Hindlimb muscle (tissue), 1 donor: ENCODE measurements around the gene HECW1. TPM values are rescaled to one million over a fixed set of nuclear protein-coding genes. Genes with fewer than 3 reads are reported as not detected.
"Not testable (repeated sequence)": the region's sequence is repeated elsewhere in the genome, so short reads cannot be mapped to it uniquely, and the experiment has no call there.

Experiments
- DNase-seq: peaks from one replicate; pipeline ENCODE4 v3.0.0-alpha.2; 2013
- polyA plus RNA-seq: library from polyadenylated mRNA; unstranded; fragments of 120-200 nt; gene quantifications from one replicate; pipeline ENCODE4 v1.2.1, GENCODE V29; 2013; ENCODE audit not compliant: insufficient read length

Gene HECW1
- polyA plus RNA-seq, 1 donor, result 0.14 TPM

DNA sequence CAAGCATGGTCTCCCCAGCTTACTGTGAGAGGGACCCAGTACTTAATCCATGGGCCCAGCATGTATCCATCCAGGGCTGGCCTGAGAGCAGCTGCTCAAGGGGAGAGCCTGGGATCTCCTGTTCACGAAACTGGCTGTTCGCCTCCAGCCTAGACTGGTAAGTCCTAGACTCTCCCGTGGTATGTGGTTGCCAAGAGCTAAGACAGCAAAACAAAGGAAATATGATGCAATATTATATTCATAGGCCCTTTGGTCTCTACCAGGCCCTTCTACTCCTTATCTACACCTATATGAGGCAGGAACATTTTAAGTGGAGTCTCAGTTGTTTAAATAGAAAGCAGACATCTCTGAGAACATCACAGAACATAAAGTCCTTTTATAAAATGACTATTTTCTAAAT is 441.6 kb downstream of the HECW1 start:
- no peak for DNase-seq

DNA sequence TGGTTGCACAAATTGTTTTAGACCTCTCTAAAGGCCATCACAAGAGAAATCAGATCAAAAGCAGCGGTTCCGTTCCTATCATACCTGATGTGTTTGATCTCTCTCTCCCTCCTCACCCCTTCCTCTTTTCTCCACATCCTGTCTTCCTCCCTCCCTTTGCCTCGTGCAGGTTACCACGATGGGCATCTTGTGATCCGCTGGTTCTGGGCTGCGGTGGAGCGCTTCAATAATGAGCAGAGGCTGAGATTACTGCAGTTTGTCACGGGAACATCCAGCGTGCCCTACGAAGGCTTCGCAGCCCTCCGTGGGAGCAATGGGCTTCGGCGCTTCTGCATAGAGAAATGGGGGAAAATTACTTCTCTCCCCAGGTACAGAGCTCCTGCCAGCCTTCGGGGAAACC is 442.0 kb downstream of the HECW1 start:
- DNase-seq, result no peak

DNA sequence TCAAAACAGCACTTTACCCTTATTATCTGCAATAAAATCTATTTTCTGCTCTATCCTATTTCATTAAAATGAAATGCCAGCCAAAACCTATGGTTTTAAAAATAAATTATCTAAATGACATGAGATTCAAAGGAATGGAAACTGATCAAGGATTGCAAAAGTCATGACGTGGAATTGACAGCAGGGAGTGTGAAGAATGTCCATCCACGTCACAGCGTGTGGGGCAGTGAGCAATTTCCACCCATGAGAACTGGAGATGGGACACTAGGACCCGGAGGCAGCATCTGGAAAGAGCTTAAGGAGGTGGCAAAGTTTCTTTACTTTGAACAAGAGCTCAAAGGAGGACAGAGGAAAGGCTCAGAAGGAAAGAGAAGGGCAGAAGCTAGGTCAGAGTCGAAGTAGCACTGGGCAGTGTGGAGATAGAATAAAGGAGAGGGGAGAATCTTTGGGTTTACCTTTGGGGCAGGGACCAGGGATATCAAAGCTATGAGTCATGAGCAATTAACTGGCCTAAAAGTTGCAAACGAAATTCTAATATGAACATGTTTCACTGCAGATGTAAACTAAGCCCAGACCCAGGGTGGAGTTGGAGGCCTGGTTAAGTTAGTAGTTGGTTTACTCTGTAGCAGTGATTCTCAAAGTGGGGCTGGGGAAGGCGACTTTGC is 445.5 kb downstream of the HECW1 start:
- DNase-seq, result no peak

DNA sequence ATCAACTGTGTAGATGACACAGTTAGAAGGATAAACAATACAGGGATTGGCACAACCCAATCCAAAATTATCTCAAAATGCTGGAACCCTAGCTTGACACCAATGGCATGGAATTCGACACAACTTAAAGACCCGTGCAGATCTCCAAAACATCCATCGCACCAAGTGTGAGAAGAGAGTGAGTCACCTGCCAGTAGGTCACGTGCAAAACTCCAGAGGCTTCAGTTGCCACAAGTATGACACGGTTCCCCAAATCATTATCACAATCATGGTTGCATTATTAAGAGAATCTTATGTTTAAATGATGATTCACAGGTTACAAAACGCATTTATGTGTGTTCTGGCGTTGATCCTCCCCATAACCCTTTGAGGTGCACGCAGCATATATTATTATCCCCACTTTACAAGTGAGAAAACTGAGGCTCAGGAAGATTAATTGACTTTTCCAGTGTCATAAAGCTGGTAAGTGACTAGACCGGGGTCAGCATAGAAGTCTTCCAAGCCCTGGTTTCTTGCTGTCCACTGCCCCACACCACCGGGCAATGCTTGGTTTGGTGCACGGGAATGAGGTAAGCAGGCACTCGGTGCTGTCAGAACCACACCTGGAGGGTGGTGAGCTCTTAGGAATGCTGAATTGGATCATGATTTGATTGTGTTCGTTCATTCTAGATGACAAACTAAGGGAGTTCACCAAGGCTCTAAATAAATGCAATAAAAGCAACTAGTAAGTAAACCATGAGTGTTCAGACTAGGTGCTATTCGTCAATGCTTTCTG is 446.9 kb downstream of the HECW1 start:
- no peak for DNase-seq

DNA sequence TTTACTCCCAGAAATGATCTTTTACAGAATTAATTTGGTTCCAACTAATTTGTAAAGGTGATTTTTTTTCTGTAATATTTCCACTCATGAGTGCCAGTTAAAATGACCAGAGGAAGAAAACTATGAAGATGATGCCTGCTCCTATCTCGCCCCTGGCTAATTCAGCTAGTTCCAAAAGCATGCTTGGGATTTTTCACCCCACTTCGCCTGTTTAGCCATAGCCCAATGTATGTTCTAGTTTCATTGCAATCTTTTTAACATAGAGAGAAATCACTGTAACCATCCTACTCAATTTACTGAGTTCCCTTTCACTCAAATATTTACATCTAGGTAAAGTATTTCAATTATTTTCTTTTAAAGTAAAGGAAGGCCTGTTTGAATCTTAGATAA is 447.5 kb downstream of the HECW1 start:
- DNase-seq, result no peak

DNA sequence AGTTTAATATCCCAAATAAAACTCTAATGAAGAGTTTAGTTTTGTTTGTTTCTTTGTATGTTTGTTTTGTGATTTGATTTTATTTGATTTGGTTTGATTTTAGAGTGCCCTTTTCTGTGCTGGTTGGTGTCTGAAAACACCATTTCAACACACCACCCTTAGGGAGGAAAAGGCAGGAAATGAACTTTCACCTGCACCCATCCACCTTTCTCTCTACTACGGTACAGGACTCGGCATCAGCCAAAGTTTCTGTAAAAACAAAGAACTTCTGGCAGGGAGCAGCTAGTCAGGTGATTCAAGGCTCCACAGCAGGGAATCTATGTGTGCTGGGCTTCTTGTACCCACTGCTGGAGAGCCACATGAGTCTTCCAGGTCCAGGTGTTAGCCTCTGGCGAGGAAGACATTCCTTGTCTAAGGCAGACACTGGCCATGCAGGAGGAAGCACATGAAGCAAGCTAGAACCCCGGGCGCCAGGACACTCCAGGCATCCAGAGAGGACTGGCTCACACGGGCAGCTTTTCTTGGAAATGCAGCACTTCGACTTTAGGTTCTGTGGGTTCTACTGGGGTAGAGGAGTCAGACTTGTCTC is 448.4 kb downstream of the HECW1 start:
- DNase-seq, result no peak

DNA sequence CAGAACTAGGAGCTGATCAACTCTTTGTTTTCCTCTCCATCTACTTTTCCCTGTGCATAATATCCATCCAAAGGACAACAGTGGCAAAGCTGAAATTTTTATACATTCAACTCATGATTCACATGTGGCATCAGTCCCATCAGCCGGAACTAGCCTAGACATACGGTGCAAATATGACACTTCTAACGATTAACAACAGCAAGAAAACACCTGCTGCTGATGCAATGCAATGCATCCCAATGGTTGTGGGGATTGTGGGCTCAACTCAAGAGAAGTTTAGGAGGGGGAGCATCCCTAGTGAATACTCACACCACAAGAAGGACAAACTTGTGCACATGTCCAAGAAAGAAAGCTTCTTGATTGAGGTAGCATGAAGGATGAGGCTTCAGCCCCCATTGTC is 449.9 kb downstream of the HECW1 start:
- no peak for DNase-seq

DNA sequence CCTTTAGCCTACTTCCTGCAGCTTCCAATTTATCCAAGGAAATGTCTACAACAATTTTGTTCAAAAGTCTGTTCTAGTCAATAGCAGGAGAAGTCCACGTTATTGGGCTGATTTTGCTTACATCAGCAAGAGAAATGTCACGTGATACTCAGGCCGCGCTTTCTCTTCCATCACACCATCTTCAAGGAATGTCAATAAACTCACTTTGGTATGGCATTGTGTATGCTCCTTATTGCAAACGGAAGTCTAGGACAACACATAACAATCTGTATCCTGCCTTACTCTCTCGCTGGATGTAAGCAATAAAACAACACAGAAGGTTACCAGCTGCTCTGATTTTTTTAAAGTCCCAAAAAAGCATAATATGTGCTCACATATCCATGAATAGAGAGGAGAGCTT is 453.3 kb downstream of the HECW1 start:
- DNase-seq, result no peak

DNA sequence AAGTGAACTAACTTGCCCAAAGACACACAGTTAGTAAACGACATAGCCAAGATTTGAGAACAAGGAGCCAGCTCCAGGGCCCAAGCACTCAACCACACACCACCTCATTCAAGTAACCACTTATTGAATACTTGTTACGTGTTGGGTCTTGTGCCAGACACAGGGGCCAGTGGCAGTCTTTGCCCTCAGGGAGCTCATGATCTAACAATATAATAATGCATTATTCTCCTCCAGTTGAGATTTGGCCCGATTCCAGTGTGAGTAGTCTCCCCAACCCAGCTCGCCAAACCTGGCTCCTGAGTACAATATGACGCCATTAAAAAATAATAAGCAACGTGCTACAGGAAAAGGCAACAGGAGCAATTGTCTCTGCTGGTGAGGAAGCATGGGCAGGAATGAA is 456.1 kb downstream of the HECW1 start:
- DNase-seq, result no peak

DNA sequence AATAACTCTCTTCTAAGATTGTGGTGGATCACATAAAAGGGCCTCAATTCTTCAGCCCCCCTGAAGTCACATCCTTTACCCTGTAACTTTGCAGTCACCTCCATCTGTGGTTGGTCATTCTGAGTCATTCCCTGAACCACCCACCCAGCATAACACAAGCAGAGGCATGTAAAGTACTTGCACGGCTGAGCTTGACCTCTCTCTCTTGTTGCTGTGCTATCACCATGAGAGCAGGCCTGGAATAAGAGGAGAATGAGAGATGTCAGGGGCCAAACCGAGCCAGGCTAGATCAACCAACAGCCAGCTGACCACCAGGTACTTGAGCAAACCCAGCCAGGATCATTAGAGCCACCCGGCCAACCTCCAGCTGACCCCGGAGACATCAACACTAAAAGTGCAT is 457.0 kb downstream of the HECW1 start:
- DNase-seq, result no peak

DNA sequence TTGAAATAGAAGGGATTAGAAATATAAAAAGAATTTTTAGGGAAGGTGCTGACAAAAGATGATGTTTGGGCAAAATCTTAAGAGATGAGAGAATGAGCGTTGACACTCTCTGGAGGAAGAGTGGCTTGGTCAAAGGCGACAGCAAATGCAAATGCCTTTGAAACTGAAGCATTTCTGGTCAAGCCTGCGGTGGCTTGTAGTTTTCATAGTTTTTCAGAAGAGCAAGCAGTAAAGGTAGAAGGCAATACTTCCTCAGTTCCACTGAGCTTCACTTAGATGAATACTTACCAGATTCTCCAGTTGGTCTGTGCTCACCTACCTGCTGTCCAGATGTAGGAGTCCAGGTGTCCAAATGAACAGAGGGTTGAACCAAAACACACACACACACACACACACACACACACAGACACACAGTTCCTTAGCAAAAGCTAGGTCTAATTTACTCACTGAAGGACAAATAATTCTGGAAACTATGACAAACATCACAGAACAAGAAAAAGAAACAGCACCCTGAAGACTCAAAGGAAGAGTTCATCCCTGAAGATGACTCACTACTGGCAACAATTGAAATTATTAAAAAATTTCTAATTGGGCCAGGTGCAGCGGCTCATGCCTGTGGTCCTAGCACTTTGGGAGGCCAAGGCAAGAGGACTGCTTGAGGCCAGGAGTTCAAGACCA is 458.4 kb downstream of the HECW1 start:
- DNase-seq, result no peak

DNA sequence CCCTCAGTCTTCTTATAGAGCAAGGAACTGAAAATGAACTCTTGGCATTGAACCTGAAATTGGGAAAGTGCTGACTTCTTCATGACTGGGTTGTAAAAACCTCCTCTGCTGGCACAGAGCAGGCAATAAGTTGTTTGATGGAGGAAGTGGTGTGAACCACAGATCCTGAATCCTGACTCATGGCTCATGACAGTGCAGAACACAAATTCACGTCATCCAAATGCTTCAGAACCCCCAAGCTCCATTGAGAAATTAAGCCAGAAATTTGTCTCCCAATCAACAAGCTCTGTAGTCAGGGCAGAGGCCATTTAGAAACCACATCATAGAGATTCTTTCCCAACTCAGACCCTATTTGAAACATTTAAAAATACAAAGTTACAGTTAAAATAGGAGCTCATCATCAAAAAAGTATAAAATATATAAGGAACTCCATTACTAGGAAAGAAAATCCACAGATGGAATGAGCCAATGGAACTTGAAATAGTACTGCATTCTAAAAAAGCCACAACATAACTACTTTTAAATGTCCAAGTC is 460.1 kb downstream of the HECW1 start:
- peak; percentile 13 for DNase-seq

DNA sequence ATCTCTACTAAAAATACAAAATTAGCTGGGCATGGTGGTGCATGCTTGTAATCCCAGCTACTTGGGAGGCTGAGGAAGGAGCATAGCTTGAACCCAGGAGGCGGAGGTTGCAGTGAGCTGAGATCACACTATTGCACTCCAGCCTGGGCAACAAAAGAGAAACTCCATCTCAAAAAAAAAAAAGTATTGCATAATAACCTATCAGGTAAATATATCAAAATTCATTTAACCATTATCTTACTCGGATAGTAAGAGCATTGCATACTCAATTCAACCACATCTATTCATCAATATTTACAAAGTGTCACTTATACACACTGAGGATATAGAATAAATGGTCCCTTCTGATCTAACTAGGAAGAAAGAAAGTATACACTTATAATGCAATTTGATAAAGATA is 461.4 kb downstream of the HECW1 start:
- not testable (repeated sequence) for DNase-seq

DNA sequence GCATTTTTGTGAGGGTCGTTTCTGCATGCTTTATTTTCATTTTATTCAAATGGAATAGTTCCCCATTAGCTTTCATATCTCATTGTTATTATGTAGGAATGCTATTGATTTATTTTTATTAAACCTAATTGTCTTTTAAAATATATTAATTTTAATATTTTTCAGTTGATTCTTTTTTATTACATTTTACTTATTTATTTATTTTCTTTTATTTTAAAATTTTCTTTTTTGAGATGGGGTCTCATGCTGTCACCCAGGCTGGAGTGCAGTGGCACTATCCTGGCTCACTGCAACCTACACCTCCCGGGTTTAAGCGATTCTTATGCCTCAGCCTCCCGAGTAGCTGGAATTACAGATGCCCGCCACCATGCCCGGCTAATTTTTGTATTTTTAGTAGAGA is 463.1 kb downstream of the HECW1 start:
- DNase-seq, result no peak

DNA sequence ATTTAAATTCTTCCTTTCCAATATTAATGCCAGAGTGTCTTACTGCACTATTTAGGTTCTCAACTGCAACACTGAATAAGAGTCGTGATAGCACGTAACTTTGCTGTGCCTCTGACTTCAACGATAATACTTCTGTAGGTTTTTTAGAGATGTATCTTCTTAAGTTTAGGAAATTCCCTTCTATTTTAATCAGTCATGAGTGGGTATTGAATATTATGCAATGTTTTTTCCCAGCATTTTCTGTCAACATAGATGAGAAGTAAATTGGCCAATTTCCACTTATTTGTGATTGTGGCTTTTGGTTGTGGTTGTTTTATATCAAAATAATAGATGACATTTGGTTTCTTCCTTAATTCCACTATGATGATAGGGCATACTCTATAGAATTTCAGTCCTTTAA is 463.8 kb downstream of the HECW1 start:
- no peak for DNase-seq

DNA sequence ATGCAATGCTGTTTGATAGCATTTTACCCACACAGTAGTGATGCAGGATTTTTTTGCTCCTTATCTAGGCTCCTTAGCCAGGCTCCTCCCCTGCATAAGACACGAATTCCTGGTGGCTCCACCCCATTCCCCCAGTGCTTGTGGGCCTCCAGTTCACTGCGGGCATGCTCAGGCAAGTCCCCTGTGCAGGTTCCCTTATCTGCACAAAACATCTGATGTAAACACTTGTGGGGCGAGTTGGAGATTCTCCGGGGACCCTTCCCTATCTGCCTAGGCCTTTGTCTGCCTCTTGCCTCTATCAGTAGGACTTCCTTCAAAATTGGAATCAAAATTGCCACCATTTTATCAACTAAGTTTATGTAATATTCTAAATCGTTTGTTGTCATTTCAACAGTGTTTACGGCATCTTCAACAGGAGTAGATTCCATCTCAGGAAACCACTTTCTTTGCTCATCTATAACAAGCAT is 465.1 kb downstream of the HECW1 start:
- DNase-seq, result no peak

DNA sequence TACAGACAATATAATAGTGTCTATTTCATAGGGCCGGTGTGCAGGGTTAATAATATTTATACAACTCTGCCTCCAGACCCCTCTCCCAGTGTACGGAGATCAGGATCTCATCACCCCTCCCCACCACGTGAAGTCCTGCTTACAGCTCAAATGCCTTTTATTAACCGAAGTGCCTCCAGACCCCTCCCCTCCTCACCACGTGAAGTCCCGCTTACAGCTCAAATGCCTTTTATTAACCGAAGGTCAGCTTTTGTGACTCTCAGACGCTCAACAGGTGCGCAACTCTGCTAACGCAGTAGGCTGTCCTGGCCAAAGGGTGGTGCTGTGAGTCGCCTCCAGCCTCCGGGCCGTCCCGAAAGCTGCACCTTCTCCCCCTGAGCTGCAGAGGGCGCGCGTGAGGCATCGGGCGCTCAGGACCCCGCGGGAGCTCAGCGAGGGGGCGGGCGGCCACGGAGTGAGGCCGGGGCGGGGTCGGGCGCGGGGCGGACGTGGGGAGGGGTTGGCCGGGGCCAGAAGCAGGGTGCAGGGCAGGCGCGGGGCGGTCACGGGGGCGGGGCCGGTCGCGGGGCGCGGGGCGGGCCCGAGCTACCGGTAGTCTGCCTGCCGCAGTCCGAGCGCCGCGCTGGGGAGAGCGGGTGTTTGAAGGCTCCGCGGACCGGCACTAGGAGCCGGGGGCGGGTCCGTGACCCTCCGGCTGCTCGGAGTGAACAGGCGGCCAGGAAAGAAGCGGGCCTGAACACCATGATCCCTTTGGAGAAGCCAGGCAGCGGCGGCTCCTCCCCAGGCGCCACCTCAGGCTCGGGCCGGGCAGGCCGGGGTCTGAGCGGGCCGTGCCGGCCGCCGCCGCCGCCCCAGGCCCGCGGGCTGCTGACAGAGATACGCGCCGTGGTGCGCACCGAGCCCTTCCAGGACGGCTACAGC is 470.3 kb downstream of the HECW1 start, which contains the start of gene STK17A:
STK17A (plus strand) TSS at position 606 of the 921 bp plus-strand sequence; CDS start at position 742, 136 bp downstream.
- DNase-seq, result peak; percentile 91

DNA sequence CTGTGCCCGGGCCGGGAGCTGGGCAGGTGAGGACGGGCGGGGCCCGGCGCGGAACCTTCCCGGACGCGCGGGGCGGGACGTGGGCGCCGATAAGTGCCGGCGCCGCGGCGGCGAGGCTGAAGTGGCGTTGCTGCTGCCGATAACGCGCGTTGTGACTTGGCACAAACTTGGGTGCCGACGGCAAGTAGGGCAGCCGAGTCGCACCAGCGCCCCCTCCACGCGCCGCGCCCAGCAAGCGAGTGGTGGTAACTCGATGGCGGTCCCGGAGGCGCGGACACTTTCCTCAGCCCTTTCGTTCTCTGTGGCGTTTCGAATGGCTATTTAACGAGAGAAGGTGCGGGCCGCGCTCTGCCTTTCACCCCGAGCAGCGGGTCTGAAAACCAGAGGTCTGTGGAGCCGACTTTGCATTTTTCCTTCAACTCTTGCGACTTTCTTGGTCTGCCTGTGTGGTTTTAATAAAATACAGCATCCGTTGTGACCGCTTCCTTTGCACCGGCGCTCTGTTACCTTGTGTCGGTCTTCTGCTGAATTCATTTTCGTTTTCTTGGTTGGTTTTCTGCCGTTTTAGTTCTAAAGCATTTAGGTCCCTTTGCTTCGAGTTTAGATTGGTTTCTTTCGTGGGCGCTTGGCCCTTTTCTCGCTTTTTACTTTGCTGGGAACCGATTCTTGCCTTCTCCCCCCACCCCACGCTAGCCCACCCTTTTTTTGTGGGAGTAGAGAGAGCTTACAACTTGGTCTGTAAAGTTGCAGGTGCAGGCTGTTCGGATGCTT is 471.2 kb downstream of the HECW1 start:
- peak; percentile 63 for DNase-seq

DNA sequence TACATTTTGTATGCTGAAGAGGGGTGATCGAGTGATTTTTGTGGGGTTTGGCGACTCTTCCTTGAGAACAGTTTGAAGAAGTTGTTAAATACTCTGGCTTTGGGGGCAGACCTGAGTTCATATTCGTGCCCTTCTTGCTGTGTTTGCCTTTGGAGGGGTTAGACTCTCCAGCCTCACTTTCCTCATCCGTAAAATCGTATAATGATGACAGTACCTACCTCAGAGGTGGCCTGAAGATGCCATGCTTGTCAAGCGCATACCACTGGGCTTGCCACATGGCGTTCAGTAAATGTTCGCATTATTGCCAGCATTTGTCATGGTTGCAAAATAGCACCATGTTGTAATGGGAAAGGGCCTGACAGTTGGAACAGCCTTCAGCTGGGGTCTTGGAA is 471.7 kb downstream of the HECW1 start:
- no peak for DNase-seq

DNA sequence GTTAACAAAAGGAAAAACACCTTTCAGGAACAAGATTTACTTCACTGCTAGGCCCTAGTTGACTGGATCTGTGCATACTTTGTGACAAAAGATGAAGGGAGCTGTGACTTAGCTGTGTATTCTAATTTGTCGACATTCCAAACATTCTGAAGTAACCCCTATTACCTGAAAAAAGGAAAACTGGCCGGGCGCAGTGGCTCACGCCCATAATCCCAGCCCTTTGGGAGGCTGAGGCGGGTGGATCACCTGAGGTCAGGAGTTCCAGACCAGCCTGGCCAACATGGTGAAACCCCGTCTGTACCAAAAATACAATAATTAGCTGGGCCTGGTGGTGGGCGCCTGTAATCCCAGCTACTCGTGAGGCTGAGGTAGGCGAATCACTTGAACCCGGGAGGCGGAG is 472.3 kb downstream of the HECW1 start:
- not testable (repeated sequence) for DNase-seq

DNA sequence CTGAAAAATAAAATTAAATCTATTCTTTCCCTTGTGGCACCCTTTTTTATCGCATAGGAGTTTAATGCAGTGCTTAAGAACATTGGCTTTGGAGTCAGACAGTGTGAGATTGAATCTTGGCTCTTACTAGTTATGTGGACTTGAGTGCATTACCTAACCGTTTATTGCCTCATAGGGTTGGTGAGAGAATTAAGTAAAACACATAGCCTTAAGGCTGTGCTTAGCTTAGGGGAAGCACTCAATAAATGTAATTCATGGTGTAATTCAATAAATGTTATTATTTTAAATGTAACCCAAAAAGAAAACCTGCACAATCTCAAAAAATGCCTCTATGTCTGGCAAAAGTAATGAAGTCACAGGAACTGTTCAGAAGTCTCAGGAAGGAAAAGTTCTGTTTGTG is 473.1 kb downstream of the HECW1 start:
- no peak for DNase-seq
